Measurements from ENCODE around the gene GRK7. TPM values are rescaled to one million over a fixed set of nuclear protein-coding genes. Genes with fewer than 3 reads are reported as not detected.
A peak's percentile ranks its signal among the peaks of the same experiment; 100 is the strongest.

Gene GRK7
- total RNA-seq, 5 donors from 2014 or later (not counting 1 experiment from before 2014, with no cell fraction given) = 0.09 to 0.19 (median 0.15) TPM

DNA sequence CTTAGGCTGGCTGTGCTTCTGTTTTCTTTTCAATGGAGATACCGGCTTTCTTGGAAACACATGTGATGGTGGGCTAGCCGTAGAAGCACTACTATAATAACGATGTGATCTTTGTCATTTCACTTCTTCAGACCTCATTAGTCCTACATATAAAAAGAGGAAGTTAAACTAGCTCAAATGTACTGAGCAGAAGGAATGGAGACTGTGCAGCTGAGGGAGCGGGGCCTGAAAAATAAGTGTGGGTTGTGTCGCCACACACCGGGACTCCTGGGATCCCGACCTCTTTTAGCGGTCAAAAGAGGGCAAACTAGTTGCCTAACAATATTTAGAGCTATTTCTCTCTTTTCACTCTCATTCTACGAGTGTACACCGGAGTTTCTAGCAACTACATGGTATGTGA, 26.1 kb upstream of the GRK7 start:
- Histone ChIP-seq H3K9me3 (no peaks in the 10 kb centered on the region), H3K4me1 (ENCODE audit: control insufficient read depth in 1 of 2, extremely low read depth in 1 of 2, insufficient read depth in 2 of 2, low read length in 2 of 2) (peaks cover 12 to 15% of the 10 kb centered on the region in 2 experiments), H3K4me3 (ENCODE audit: control insufficient read depth in 1 of 2, extremely low read depth in 1 of 2, low read length in 1 of 2) (no peak overlapping the region), H3K27ac (ENCODE audit: low read length) (peak overlapping the region; percentile 84), H3K27me3 (replicated peaks in 1 of 2; ENCODE audit: control insufficient read depth in 2 of 2, extremely low read depth in 1 of 2, insufficient read depth in 2 of 2, low read length in 1 of 2) (no peaks in the 10 kb centered on the region), H3K36me3 (ENCODE audit: control insufficient read depth in 2 of 2, extremely low read depth in 1 of 2, insufficient read depth in 1 of 2, low read length in 1 of 2) (peaks cover 0 to 6% of the 10 kb centered on the region in 2 donors)
- H3K27me3 Mint-ChIP-seq = no peaks in the 10 kb centered on the region
- DNase-seq = no peak
- peak overlapping the region; percentile 37 to 62 for H3K27ac Mint-ChIP-seq
- no peaks in the 10 kb centered on the region for H3K36me3 Mint-ChIP-seq
- peaks cover 31 to 41% (median 34%) of the 10 kb centered on the region in 3 donors for H3K4me1 Mint-ChIP-seq
- no peak overlapping the region for H3K4me3 Mint-ChIP-seq
- no peaks in the 10 kb centered on the region for H3K9me3 Mint-ChIP-seq
- no CpG with 5 or more reads among the region's 10 CpGs for WGBS (ENCODE audit: insufficient coverage)
- ChIA-PET POLR2A (no interaction called here), CTCF (interaction anchor here in 1 of 2 donors (0.8 to 4.0 kb wide), 3 partner anchors 138 to 543 kb away, joined by 3 to 24 read pairs (median 4); no protein-coding TSS in a partner anchor)
- ATAC-seq (replicated peaks in 1 of 4) = no peak

DNA sequence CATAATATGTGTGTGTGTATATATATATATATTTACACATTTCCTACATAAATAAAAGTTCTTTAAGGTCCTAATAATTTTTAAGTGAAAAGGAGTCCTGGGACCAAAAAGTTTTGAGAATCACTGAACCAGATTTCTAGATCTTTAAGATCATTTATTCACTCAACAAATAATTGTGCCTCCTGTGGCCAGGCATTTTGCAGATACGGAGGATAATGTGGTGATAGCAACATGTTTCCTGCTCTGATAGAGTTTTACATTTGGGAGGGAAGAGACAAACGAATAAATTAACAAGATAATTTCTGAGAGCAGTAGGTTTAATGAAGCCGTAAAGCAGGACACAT, 25.6 kb upstream of the GRK7 start:
- 0% methylated on average over 1 of the region's 3 CpGs for WGBS (ENCODE audit: insufficient coverage)
- POLR2A ChIA-PET = interaction anchor here (1.0 to 1.4 kb wide), 2 partner anchors 145 to 388 kb away, joined by 3 read pairs; no protein-coding TSS in a partner anchor
- Histone ChIP-seq H3K36me3 (ENCODE audit: control insufficient read depth in 2 of 2, extremely low read depth in 1 of 2, insufficient read depth in 1 of 2, low read length in 1 of 2) (peaks cover 0 to 6% of the 10 kb centered on the region in 2 donors), H3K27me3 (replicated peaks in 1 of 2; ENCODE audit: control insufficient read depth in 2 of 2, extremely low read depth in 1 of 2, insufficient read depth in 2 of 2, low read length in 1 of 2) (no peaks in the 10 kb centered on the region), H3K4me3 (ENCODE audit: control insufficient read depth in 1 of 2, extremely low read depth in 1 of 2, low read length in 1 of 2) (peak overlapping the region in 1 of 2 donors; percentile 17), H3K4me1 (ENCODE audit: control insufficient read depth in 1 of 2, extremely low read depth in 1 of 2, insufficient read depth in 2 of 2, low read length in 2 of 2) (peaks cover 16 to 17% of the 10 kb centered on the region in 2 experiments), H3K27ac (ENCODE audit: low read length) (peak overlapping the region; percentile 84), H3K9me3 (no peaks in the 10 kb centered on the region)
- ATAC-seq (replicated peaks in 1 of 4) (no peak), DNase-seq (no peak)
- CTCF ChIA-PET = interaction anchor here (1.0 to 4.0 kb wide), 6 partner anchors 60 to 542 kb away, joined by 3 to 24 read pairs (median 6); no protein-coding TSS in a partner anchor
- H3K4me1 Mint-ChIP-seq = peaks cover 34 to 47% (median 39%) of the 10 kb centered on the region in 3 donors
- H3K9me3 Mint-ChIP-seq = no peaks in the 10 kb centered on the region
- peak overlapping the region; percentile 95 to 99 (median 95) for H3K4me3 Mint-ChIP-seq
- H3K27ac Mint-ChIP-seq = peak overlapping the region; percentile 90 to 94
- H3K36me3 Mint-ChIP-seq = no peaks in the 10 kb centered on the region
- H3K27me3 Mint-ChIP-seq = no peaks in the 10 kb centered on the region

DNA sequence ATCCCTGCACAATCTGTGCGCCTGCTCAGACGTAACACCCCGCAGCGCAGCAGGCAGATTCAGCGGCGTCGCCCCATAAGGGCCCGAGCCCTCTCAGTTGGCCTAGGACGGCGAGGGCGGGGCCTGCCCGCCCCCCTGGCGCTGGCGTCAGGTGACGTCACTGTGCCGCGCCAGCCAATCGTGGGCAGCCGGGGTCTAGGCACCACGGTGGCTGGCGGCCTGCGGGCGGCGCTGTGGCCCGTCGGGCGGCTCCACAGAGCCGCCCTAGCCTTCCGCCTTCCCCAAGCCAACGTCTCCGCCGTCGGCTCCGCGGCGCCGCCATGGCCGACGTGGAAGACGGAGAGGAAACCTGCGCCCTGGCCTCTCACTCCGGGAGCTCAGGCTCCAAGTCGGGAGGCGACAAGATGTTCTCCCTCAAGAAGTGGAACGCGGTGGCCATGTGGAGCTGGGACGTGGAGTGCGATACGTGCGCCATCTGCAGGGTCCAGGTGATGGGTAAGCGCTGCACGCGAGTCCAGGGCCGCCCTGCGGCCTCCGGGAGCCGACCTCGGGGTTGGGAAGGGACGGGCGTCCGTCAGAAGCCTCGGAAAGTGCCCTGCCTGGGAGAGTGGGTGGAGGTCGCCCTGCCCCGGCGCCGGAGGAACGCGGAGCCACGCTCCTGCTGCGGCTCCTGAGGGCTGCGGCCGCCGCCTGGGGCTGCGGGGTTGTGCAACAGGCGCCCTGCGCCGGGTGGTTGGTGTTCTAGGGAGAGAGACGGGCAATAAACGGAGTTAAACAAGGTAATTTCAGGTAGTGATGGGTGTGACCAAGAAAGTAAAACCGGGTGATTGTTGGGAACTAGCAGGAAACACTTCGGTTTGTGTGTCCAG, 25.0 kb upstream of the GRK7 start, which contains the start of gene RNF7:
TSS of gene RNF7 (plus strand) at position 277 of the 869 bp plus-strand sequence. CDS start at position 321, 44 bp downstream.
- ChIA-PET POLR2A (interaction anchor here (0.6 to 1.4 kb wide), 7 partner anchors 14 to 824 kb away, joined by 3 to 5 read pairs (median 3); no protein-coding TSS in a partner anchor), CTCF (interaction anchor here (0.6 to 4.0 kb wide), 26 partner anchors 17 to 569 kb away, joined by 3 to 24 read pairs (median 5); partner anchors contain the start of gene PXYLP1 (in 1 of the 2))
- Histone ChIP-seq H3K36me3 (ENCODE audit: control insufficient read depth in 2 of 2, extremely low read depth in 1 of 2, insufficient read depth in 1 of 2, low read length in 1 of 2) (peaks cover 0 to 9% of the 10 kb centered on the region in 2 donors), H3K27ac (ENCODE audit: low read length) (peak within 1 kb of the TSS; percentile 94), H3K4me1 (ENCODE audit: control insufficient read depth in 1 of 2, extremely low read depth in 1 of 2, insufficient read depth in 2 of 2, low read length in 2 of 2) (peaks cover 17 to 18% of the 10 kb centered on the region in 2 experiments), H3K9me3 (no peaks in the 10 kb centered on the region), H3K4me3 (ENCODE audit: control insufficient read depth in 1 of 2, extremely low read depth in 1 of 2, low read length in 1 of 2) (peak within 1 kb of the TSS; percentile 97), H3K27me3 (replicated peaks in 1 of 2; ENCODE audit: control insufficient read depth in 2 of 2, extremely low read depth in 1 of 2, insufficient read depth in 2 of 2, low read length in 1 of 2) (no peaks in the 10 kb centered on the region)
- H3K36me3 Mint-ChIP-seq = no peaks in the 10 kb centered on the region
- ATAC-seq (replicated peaks in 1 of 4) (peak; percentile 89 to 99 (median 92)), DNase-seq (peak; percentile 90 to 99 (median 97))
- no peaks in the 10 kb centered on the region for H3K27me3 Mint-ChIP-seq
- H3K4me3 Mint-ChIP-seq = peak within 1 kb of the TSS; percentile 95 to 99 (median 95)
- under 1% methylated on average over 70 of the region's 81 CpGs for WGBS (ENCODE audit: insufficient coverage)
- H3K9me3 Mint-ChIP-seq = no peaks in the 10 kb centered on the region
- peak within 1 kb of the TSS; percentile 96 to 98 for H3K27ac Mint-ChIP-seq
- H3K4me1 Mint-ChIP-seq = peaks cover 40 to 52% (median 43%) of the 10 kb centered on the region in 3 donors

DNA sequence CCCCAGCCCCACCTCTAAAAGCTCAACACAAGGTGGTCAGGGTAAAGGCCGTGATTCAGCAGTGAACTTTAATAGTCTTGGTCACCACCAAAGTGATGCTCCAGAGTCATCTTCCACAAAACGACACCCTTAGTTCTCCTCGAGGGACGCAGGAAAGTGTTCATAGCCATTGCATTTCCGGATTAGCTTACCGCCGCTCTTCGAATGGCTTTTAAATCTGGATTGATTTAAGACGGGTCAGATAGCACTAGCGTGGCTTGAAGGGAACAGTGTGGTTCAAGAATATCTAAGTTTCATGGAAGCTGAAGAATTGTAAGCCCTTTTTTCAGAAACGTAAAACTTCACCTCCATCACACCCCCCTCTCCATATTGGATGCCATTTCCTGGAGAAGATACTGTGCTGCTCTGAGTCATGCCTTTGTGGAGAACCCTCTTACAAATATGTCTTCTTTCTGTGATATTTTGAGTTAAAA, 24.3 kb upstream of the GRK7 start:
- Histone ChIP-seq H3K27ac (ENCODE audit: low read length) (peak overlapping the region; percentile 94), H3K4me3 (ENCODE audit: control insufficient read depth in 1 of 2, extremely low read depth in 1 of 2, low read length in 1 of 2) (peak overlapping the region; percentile 97), H3K4me1 (ENCODE audit: control insufficient read depth in 1 of 2, extremely low read depth in 1 of 2, insufficient read depth in 2 of 2, low read length in 2 of 2) (peaks cover 17 to 22% of the 10 kb centered on the region in 2 experiments), H3K9me3 (no peaks in the 10 kb centered on the region), H3K36me3 (ENCODE audit: control insufficient read depth in 2 of 2, extremely low read depth in 1 of 2, insufficient read depth in 1 of 2, low read length in 1 of 2) (peaks cover 0 to 11% of the 10 kb centered on the region in 2 donors), H3K27me3 (replicated peaks in 1 of 2; ENCODE audit: control insufficient read depth in 2 of 2, extremely low read depth in 1 of 2, insufficient read depth in 2 of 2, low read length in 1 of 2) (no peaks in the 10 kb centered on the region)
- ChIA-PET CTCF (interaction anchor here (0.6 to 4.0 kb wide), 14 partner anchors 16 to 541 kb away, joined by 3 to 24 read pairs (median 5); no protein-coding TSS in a partner anchor), POLR2A (interaction anchor here (0.6 to 1.4 kb wide), 7 partner anchors 13 to 472 kb away, joined by 3 to 5 read pairs (median 3); no protein-coding TSS in a partner anchor)
- Mint-ChIP-seq H3K27ac (peak overlapping the region; percentile 96 to 98), H3K27me3 (no peaks in the 10 kb centered on the region), H3K4me3 (peak overlapping the region; percentile 95 to 99 (median 95)), H3K4me1 (peaks cover 42 to 55% (median 46%) of the 10 kb centered on the region in 3 donors), H3K9me3 (no peaks in the 10 kb centered on the region), H3K36me3 (no peaks in the 10 kb centered on the region)
- WGBS (ENCODE audit: insufficient coverage) = 0% methylated on average over 1 of the region's 11 CpGs
- peak in 12 of 35 experiments; percentile 2 to 61 (median 8) for DNase-seq
- no peak for ATAC-seq (replicated peaks in 1 of 4)

DNA sequence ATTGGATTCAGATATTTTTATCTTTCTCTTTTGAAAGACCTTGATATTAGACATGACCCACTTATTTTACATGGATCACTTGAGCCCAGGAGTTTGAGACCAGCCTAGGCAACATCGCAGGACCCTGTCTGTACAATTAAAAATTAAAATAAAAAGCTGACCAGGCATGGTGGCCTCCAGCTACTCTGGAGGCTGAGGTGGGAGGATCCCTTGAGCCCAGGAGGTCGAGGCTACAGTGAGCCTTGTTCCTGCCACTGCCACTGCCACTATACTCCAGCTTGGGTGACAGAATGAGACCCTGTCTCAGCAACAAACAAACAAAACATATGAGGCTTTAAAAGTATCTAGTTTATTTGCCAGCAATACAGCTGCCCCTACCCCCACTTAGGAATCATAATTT, 23.5 kb upstream of the GRK7 start:
- CTCF ChIA-PET = interaction anchor here (0.6 to 4.0 kb wide), 10 partner anchors 12 to 769 kb away, joined by 3 to 24 read pairs (median 4); no protein-coding TSS in a partner anchor
- Mint-ChIP-seq H3K36me3 (peaks cover 8% of the 10 kb centered on the region), H3K9me3 (no peaks in the 10 kb centered on the region), H3K4me1 (peaks cover 50 to 62% (median 53%) of the 10 kb centered on the region in 3 donors), H3K4me3 (peak overlapping the region; percentile 95 to 99 (median 95)), H3K27me3 (no peaks in the 10 kb centered on the region), H3K27ac (peak overlapping the region in 1 of 2 donors; percentile 96)
- Histone ChIP-seq H3K4me1 (ENCODE audit: control insufficient read depth in 1 of 2, extremely low read depth in 1 of 2, insufficient read depth in 2 of 2, low read length in 2 of 2) (peaks cover 17 to 22% of the 10 kb centered on the region in 2 experiments), H3K27me3 (replicated peaks in 1 of 2; ENCODE audit: control insufficient read depth in 2 of 2, extremely low read depth in 1 of 2, insufficient read depth in 2 of 2, low read length in 1 of 2) (no peaks in the 10 kb centered on the region), H3K9me3 (no peaks in the 10 kb centered on the region), H3K27ac (ENCODE audit: low read length) (no peak overlapping the region), H3K4me3 (ENCODE audit: control insufficient read depth in 1 of 2, extremely low read depth in 1 of 2, low read length in 1 of 2) (peak overlapping the region; percentile 97), H3K36me3 (ENCODE audit: control insufficient read depth in 2 of 2, extremely low read depth in 1 of 2, insufficient read depth in 1 of 2, low read length in 1 of 2) (peaks cover 0 to 19% of the 10 kb centered on the region in 2 donors)
- WGBS (ENCODE audit: insufficient coverage) = no CpG with 5 or more reads among the region's 2 CpGs
- POLR2A ChIA-PET = interaction anchor here (0.6 to 1.1 kb wide), 6 partner anchors 12 to 858 kb away, joined by 3 to 12 read pairs (median 8); no protein-coding TSS in a partner anchor
- DNase-seq = no peak
- ATAC-seq (replicated peaks in 1 of 4) = no peak

DNA sequence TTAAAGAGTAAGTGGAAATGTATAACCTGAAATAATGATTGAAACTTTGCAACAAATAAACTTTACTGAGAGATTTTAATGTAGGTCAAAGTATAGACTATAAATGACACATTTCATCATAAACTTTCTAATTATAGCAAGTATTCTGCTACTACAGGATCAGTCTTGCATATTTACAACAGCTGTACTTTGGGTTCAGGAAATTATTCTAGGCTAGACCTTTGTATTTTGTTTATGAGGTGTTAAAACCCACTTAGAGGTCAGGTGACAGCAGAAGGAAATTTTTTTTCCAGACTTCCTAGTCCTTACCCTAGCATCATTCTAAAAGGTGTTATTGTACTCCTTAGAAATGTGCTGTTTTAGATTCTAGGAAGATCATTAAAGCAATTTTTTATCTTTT, 22.9 kb upstream of the GRK7 start:
- H3K4me3 ChIP-seq (ENCODE audit: control insufficient read depth in 1 of 2, extremely low read depth in 1 of 2, low read length in 1 of 2) = no peak overlapping the region
- H3K4me1 ChIP-seq (ENCODE audit: control insufficient read depth in 1 of 2, extremely low read depth in 1 of 2, insufficient read depth in 2 of 2, low read length in 2 of 2) = peaks cover 17 to 22% of the 10 kb centered on the region in 2 experiments
- H3K36me3 ChIP-seq (ENCODE audit: control insufficient read depth in 2 of 2, extremely low read depth in 1 of 2, insufficient read depth in 1 of 2, low read length in 1 of 2) = peaks cover 0 to 24% of the 10 kb centered on the region in 2 donors
- H3K36me3 Mint-ChIP-seq = peaks cover 12% of the 10 kb centered on the region
- H3K27me3 Mint-ChIP-seq = no peaks in the 10 kb centered on the region
- ChIA-PET CTCF (interaction anchor here (0.6 to 4.0 kb wide), 12 partner anchors 11 to 570 kb away, joined by 3 to 24 read pairs (median 4); no protein-coding TSS in a partner anchor), POLR2A (interaction anchor here (0.6 to 1.1 kb wide), 7 partner anchors 11 to 858 kb away, joined by 3 to 12 read pairs (median 8); no protein-coding TSS in a partner anchor)
- H3K9me3 ChIP-seq = no peaks in the 10 kb centered on the region
- peak overlapping the region; percentile 95 to 99 (median 95) for H3K4me3 Mint-ChIP-seq
- H3K4me1 Mint-ChIP-seq = peaks cover 53 to 62% (median 54%) of the 10 kb centered on the region in 3 donors
- no peaks in the 10 kb centered on the region for H3K27me3 ChIP-seq (replicated peaks in 1 of 2; ENCODE audit: control insufficient read depth in 2 of 2, extremely low read depth in 1 of 2, insufficient read depth in 2 of 2, low read length in 1 of 2)
- no peak overlapping the region for H3K27ac Mint-ChIP-seq
- H3K27ac ChIP-seq (ENCODE audit: low read length) = no peak overlapping the region
- DNase-seq = no peak
- H3K9me3 Mint-ChIP-seq = no peaks in the 10 kb centered on the region
- ATAC-seq (replicated peaks in 1 of 4) = no peak

Measured in T-cell (primary cell).